Fibroblast of lung (primary cell): ENCODE data around the gene ACAD11. TPM values are rescaled to one million over a fixed set of nuclear protein-coding genes. Genes with fewer than 3 reads are reported as not detected.

ENCODE experiments used
- DNase-seq, 2 donors: peaks; one replicate each; pipeline versions ENCODE4 v3.0.0 to v3.0.0-alpha.2; 2010; ENCODE audit warnings: low read depth in 2 of 2
- H2AFZ ChIP-seq: 2 replicates; pipeline ENCODE4 v1.5.1; 2012; ENCODE audit warnings: low read length, control low read depth, inconsistent platforms
- H3K27ac ChIP-seq: 2 replicates; pipeline ENCODE4 v1.5.1; 2011; ENCODE audit warnings: low read length, control low read depth; ENCODE audit not compliant: insufficient read depth
- H3K27me3 ChIP-seq: 2 replicates; pipeline ENCODE4 v1.5.1; 2011; ENCODE audit warnings: mild to moderate bottlenecking, low read length; ENCODE audit not compliant: control insufficient read depth, insufficient read depth
- H3K36me3 ChIP-seq: 2 replicates; pipeline ENCODE4 v1.5.1; 2011; ENCODE audit warnings: low read length; ENCODE audit not compliant: control insufficient read depth, insufficient read depth
- H3K4me1 ChIP-seq: 2 replicates; pipeline ENCODE4 v1.5.1; 2011; ENCODE audit warnings: low read length; ENCODE audit not compliant: control insufficient read depth, insufficient read depth; ENCODE audit errors: extremely low read depth
- H3K4me2 ChIP-seq: 2 replicates; pipeline ENCODE4 v1.5.1; 2011; ENCODE audit warnings: low read length, control low read depth; ENCODE audit not compliant: insufficient read depth; ENCODE audit errors: extremely low read depth
- H3K4me3 ChIP-seq, 4 experiments: fragments of 200-600 bp in 1 of 4; sonication (generic) in 1 of 4; replicated peaks in 1 of 4; 2 replicates each; pipeline ENCODE4 v1.5.1; 2011 to 2016; ENCODE audit warnings: low read length in 4 of 4, low read depth in 3 of 4, mild to moderate bottlenecking in 3 of 4, control low read depth in 2 of 4, inconsistent platforms in 1 of 4, mixed read lengths in 1 of 4; ENCODE audit not compliant: insufficient read depth in 1 of 4; ENCODE audit errors: control extremely low read depth in 1 of 4
- H3K79me2 ChIP-seq: 2 replicates; pipeline ENCODE4 v1.5.1; 2012; ENCODE audit warnings: mild to moderate bottlenecking, low read length, inconsistent platforms; ENCODE audit not compliant: control insufficient read depth, insufficient read depth
- H3K9ac ChIP-seq: 2 replicates; pipeline ENCODE4 v1.5.1; 2011; ENCODE audit warnings: mild to moderate bottlenecking, low read length, control low read depth; ENCODE audit not compliant: insufficient read depth
- H3K9me3 ChIP-seq: 2 replicates; pipeline ENCODE4 v1.5.1; 2012; ENCODE audit warnings: low read depth, low read length; ENCODE audit not compliant: control insufficient read depth, insufficient read depth
- H4K20me1 ChIP-seq: 2 replicates; pipeline ENCODE4 v1.5.1; 2011; ENCODE audit warnings: low read length; ENCODE audit not compliant: control insufficient read depth, insufficient read depth; ENCODE audit errors: extremely low read depth
- EZH2 ChIP-seq: IDR thresholded peaks from 2 replicates; pipeline ENCODE4 v1.5.1; 2012; ENCODE audit warnings: low read length, control low read depth, mild to moderate bottlenecking; ENCODE audit errors: missing control alignments
- polyA plus RNA-seq, 2 donors: library from polyadenylated mRNA; depleted of rRNA in 1 of 2; stranded (reverse) in 1 of 2; unstranded in 1 of 2; fragments of >200 nt; gene quantifications; 2 replicates each; pipeline ENCODE4 v1.2.1, GENCODE V29; 2011 to 2012; ENCODE audit warnings: missing spikeins in 1 of 2
- total RNA-seq: library from RNA; depleted of rRNA; stranded (reverse); fragments of >200 nt; gene quantifications from 2 replicates; pipeline ENCODE4 v1.2.1, GENCODE V29; 2014
- TF ChIP-seq, protein P1 (sequence below), 2 donors: IDR thresholded peaks in 1 of 2; conservative IDR thresholded peaks in 1 of 2; 1 replicate in 1 of 2; 2 replicates in 1 of 2; pipeline ENCODE4 v1.5.1; 2011 to 2012; ENCODE audit warnings: low read length in 2 of 2, control low read depth in 1 of 2, inconsistent platforms in 1 of 2, low read depth in 1 of 2, mild to moderate bottlenecking in 1 of 2

ACAD11 gene
- total and polyA plus RNA-seq, 2 donors (not counting 1 experiment from before 2014, with no cell fraction given): 27.9 to 101 TPM

DNA sequence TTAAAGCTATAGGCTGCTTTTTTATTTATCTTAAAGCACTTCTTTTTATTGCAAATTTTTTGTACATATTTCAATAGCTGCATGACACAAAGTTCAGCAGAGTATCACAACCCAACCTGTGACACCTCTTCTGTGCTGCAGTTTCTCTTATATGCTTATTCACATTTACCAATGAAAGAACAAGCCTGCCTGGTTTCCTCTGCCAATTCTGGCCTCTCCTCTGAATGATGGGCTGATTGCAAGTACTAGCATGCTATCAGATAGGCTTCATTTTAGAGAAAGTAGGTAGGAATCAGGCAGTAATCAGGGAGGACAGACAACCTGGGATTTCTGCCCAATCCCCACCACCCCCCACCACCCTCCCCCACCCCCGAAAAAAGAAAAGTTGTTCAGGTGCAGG is 36.0 kb downstream of the ACAD11 start:
- TF ChIP-seq EZH2: no peak
- TF ChIP-seq, protein P1, sequence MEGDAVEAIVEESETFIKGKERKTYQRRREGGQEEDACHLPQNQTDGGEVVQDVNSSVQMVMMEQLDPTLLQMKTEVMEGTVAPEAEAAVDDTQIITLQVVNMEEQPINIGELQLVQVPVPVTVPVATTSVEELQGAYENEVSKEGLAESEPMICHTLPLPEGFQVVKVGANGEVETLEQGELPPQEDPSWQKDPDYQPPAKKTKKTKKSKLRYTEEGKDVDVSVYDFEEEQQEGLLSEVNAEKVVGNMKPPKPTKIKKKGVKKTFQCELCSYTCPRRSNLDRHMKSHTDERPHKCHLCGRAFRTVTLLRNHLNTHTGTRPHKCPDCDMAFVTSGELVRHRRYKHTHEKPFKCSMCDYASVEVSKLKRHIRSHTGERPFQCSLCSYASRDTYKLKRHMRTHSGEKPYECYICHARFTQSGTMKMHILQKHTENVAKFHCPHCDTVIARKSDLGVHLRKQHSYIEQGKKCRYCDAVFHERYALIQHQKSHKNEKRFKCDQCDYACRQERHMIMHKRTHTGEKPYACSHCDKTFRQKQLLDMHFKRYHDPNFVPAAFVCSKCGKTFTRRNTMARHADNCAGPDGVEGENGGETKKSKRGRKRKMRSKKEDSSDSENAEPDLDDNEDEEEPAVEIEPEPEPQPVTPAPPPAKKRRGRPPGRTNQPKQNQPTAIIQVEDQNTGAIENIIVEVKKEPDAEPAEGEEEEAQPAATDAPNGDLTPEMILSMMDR (conservative IDR thresholded peaks at IDR 0.05 in 1 of 2, IDR thresholded peaks at IDR 0.05 in 1 of 2; ENCODE audit: low read depth in 1 of 2, low read length in 2 of 2): no peak
- no peaks in the 10 kb centered on the region for H4K20me1 ChIP-seq
- H3K36me3 ChIP-seq: peaks cover 3% of the 10 kb centered on the region
- H3K9me3 ChIP-seq: no peaks in the 10 kb centered on the region
- H3K4me1 ChIP-seq: no peaks in the 10 kb centered on the region
- no peak for DNase-seq
- H3K79me2 ChIP-seq: no peaks in the 10 kb centered on the region
- H3K4me3 ChIP-seq: no peak overlapping the region
- no peak overlapping the region for H2AFZ ChIP-seq
- H3K9ac ChIP-seq: no peak overlapping the region
- H3K4me2 ChIP-seq: no peak overlapping the region
- H3K27ac ChIP-seq: no peak overlapping the region
- H3K27me3 ChIP-seq: no peaks in the 10 kb centered on the region

DNA sequence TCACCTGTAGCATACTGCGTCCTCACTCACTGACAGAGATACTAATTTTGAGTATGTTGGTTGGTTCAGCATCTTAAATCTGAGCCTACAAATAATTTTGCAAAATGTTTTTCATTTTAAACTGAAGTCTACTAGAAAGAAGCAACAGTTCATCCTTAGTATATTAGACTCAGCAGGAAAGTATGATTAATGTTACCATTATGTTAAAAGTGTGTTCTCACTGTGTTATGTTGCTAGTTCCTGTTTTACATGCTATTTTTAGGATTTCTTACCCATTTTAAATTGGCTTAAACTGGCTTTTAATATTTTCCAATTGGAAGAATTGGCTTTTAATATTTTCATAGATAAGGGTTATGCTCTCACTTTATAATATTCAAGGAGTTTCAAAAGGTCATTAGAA is 36.8 kb downstream of the ACAD11 start:
- peaks cover 3% of the 10 kb centered on the region for H3K36me3 ChIP-seq
- no peak overlapping the region for H2AFZ ChIP-seq
- no peaks in the 10 kb centered on the region for H4K20me1 ChIP-seq
- H3K27me3 ChIP-seq: no peaks in the 10 kb centered on the region
- no peak for DNase-seq
- TF ChIP-seq, protein P1 (conservative IDR thresholded peaks at IDR 0.05 in 1 of 2, IDR thresholded peaks at IDR 0.05 in 1 of 2; ENCODE audit: low read depth in 1 of 2, low read length in 2 of 2): no peak
- no peak for TF ChIP-seq EZH2
- H3K9me3 ChIP-seq: no peaks in the 10 kb centered on the region
- no peaks in the 10 kb centered on the region for H3K79me2 ChIP-seq
- no peak overlapping the region for H3K9ac ChIP-seq
- no peak overlapping the region for H3K4me3 ChIP-seq
- H3K27ac ChIP-seq: no peak overlapping the region
- no peaks in the 10 kb centered on the region for H3K4me1 ChIP-seq
- H3K4me2 ChIP-seq: no peak overlapping the region

DNA sequence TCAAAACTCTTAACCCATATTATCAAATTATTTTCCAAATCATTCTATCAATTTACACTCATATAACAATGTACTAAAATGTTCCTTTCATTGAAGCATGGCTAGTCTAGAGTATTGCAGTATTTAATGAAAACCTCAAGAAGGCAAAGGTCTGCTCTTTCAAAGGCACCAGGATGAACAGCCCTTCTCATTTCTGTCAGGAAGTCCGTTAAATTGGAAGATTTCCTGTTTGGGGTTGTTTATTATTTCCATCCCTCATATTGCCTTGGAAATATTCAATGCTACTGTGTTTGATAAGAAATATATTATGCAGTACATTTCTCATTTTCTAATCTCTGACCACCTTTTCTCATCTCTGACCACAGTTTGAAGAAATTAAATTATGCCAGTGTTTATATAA is 37.5 kb downstream of the ACAD11 start:
- no peaks in the 10 kb centered on the region for H4K20me1 ChIP-seq
- H3K27me3 ChIP-seq: no peaks in the 10 kb centered on the region
- H3K79me2 ChIP-seq: no peaks in the 10 kb centered on the region
- no peaks in the 10 kb centered on the region for H3K4me1 ChIP-seq
- DNase-seq: no peak
- no peak for TF ChIP-seq EZH2
- H3K4me2 ChIP-seq: no peak overlapping the region
- H2AFZ ChIP-seq: no peak overlapping the region
- H3K4me3 ChIP-seq: no peak overlapping the region
- peaks cover 3% of the 10 kb centered on the region for H3K36me3 ChIP-seq
- H3K9ac ChIP-seq: no peak overlapping the region
- no peaks in the 10 kb centered on the region for H3K9me3 ChIP-seq
- no peak overlapping the region for H3K27ac ChIP-seq
